ENCODE data around the gene TEX48.

The TEX48 gene

DNA sequence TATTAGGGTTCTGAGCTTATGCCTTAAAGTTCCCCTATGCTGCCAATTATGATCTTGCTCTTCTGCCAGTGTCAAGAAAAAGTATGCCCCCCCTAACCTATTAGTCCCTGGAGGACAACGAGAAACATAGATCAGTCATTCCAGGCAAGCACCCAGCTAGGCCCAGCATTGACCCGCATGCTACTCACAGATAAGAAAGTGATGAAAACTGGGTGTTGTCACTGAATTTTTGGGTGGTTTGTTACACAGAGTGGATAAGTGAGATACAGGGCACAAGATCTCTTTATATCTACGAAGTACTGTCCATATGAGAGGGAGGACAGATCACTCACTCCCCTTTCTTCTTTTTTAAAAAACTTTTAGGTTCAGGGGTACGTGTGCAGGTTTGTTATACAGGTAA lies 6.4 kb upstream of the TEX48 start:
- TF ChIP-seq ZFX (IDR thresholded peaks at IDR 0.05; ENCODE audit: borderline replicate concordance), result no peak
- TF ChIP-seq, protein P1, sequence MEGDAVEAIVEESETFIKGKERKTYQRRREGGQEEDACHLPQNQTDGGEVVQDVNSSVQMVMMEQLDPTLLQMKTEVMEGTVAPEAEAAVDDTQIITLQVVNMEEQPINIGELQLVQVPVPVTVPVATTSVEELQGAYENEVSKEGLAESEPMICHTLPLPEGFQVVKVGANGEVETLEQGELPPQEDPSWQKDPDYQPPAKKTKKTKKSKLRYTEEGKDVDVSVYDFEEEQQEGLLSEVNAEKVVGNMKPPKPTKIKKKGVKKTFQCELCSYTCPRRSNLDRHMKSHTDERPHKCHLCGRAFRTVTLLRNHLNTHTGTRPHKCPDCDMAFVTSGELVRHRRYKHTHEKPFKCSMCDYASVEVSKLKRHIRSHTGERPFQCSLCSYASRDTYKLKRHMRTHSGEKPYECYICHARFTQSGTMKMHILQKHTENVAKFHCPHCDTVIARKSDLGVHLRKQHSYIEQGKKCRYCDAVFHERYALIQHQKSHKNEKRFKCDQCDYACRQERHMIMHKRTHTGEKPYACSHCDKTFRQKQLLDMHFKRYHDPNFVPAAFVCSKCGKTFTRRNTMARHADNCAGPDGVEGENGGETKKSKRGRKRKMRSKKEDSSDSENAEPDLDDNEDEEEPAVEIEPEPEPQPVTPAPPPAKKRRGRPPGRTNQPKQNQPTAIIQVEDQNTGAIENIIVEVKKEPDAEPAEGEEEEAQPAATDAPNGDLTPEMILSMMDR (IDR thresholded peaks at IDR 0.05), result no peak
- no peak overlapping the region for H3K27ac ChIP-seq

GRCh38 chr9:114687034-114687433 lies 5.0 kb upstream of the TEX48 start:
- no peak for TF ChIP-seq ZFX (IDR thresholded peaks at IDR 0.05; ENCODE audit: borderline replicate concordance)
- TF ChIP-seq, protein P1 (IDR thresholded peaks at IDR 0.05), result no peak
- H3K27ac ChIP-seq, result no peak overlapping the region

- TF ChIP-seq ZFX (IDR thresholded peaks at IDR 0.05; ENCODE audit: borderline replicate concordance), result no peak
- TF ChIP-seq, protein P1 (IDR thresholded peaks at IDR 0.05), result no peak
- H3K27ac ChIP-seq, result no peak overlapping the region
Observed at GRCh38 chr9:114685951-114686350, 4.0 kb upstream of the TEX48 start.

DNA sequence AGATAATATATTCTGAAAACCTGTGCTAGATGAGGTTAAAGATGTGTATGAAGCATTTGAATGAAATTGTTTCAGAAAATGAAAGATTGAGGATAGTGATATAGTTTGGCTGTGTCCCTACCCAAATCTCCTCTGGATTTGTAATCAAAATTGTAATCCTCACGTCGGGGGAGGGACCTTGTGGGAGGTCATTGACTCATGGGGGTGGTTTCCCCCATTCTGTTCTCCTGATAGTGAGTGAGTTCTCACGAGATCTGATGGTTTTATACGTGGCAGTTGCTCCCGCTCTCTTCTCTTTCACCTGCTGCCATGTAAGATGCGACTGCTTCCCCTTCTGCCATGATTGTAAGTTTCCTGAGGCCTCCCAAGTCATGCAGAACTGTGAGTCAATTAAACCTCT lies 2.0 kb upstream of the TEX48 start:
- no peak overlapping the region for H3K27ac ChIP-seq
- TF ChIP-seq ZFX (IDR thresholded peaks at IDR 0.05; ENCODE audit: borderline replicate concordance), result no peak
- TF ChIP-seq, protein P1 (IDR thresholded peaks at IDR 0.05), result no peak

DNA sequence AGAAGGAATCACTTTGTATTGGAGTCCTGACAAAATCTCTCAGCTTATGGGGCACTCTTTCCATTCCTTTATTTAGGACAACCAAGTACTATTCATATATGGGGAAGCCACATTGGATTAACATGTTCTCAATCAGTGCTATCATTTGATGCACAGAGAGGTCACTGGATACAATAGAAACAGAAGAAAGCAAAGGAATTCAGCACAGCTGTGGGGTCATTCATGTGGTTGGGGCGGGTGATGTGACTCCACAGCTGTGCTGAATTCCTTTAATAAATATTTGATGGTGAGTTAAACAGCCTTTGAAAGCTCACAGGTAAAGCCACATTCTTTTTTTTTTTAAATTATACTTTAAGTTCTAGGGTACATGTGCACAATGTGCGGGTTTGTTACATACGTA lies 854 bp upstream of the TEX48 start:
- no peak for TF ChIP-seq ZFX (IDR thresholded peaks at IDR 0.05; ENCODE audit: borderline replicate concordance)
- TF ChIP-seq, protein P1 (IDR thresholded peaks at IDR 0.05), result no peak
- H3K27ac ChIP-seq, result no peak overlapping the region

- TF ChIP-seq, protein P1 (IDR thresholded peaks at IDR 0.05), result no peak
- no peak for TF ChIP-seq ZFX (IDR thresholded peaks at IDR 0.05; ENCODE audit: borderline replicate concordance)
- H3K27ac ChIP-seq, result no peak overlapping the region
Observed at GRCh38 chr9:114680259-114681001, 1.6 kb downstream of the TEX48 start.

GRCh38 chr9:114678795-114679194 lies 3.2 kb downstream of the TEX48 start:
- no peak overlapping the region for H3K27ac ChIP-seq
- TF ChIP-seq ZFX (IDR thresholded peaks at IDR 0.05; ENCODE audit: borderline replicate concordance), result no peak
- TF ChIP-seq, protein P1 (IDR thresholded peaks at IDR 0.05), result no peak
